HG03095 (cell line): Measurements from ENCODE around the gene MACROD2.
"Not testable (repeated sequence)": the region's sequence is repeated elsewhere in the genome, so short reads cannot be mapped to it uniquely, and the experiment has no call there.

Source experiments
- ATAC-seq: cut with Tn5 transposase; IDR thresholded peaks from one replicate; pipeline ENCODE4 v1.9.1; 2021; ENCODE audit warnings: moderate library complexity; ENCODE audit not compliant: unreplicated experiment

The MACROD2 gene

GRCh38 chr20:16001286-16001685, 2006.0 kb downstream of the MACROD2 start:
- ATAC-seq = no peak

GRCh38 chr20:16003310-16003709, 2008.0 kb downstream of the MACROD2 start:
- ATAC-seq = no peak

GRCh38 chr20:16004108-16004854, 2009.0 kb downstream of the MACROD2 start:
- ATAC-seq = no peak

GRCh38 chr20:16005021-16005914, 2010.0 kb downstream of the MACROD2 start:
- no peak for ATAC-seq

DNA sequence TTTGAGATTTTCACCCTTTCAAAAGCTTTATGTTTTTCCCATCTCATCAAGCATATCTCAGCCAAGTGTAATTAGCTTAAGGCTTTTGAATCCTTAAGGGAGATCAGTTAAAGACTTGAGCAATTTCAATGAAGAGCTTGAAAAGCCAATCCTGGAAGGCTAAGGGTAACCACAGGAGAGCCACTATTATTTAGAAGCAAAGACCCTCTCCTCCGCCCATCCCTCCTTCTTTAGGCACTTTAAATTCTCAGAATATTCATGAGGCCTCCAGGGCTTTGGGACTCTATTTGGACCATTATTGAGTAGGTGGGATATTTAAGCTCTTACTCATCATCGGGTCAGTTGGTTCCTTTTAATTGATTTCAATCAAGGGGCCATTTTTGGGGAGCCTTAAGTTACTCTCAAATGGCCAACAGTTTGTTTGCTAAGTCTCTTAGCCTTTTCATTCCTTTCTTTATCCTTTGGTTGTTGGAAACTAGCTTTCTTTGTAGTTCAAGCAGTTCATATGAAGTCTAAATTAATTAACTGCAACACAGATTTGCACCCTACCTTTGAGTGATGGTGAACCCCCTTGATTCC, 2010.7 kb downstream of the MACROD2 start:
- ATAC-seq = no peak

DNA sequence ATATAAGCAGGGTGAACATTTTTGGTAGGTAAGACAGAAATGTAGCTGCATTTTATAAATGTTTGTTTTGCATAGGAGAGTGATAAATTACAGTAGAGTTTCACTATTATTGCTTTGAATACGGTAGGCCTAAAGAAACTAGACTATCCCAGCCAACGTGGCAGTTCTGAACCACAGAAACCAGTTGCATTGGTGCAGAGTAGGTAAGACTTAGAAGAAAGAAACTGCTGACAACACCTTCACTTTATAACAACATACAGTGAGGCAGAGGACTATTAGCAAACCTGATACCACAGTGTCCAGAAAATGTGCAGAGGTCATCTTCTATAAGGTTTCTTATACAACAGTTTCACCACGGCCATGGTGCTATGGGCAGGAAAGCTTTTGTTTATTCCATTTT, 2011.8 kb downstream of the MACROD2 start:
- peak; percentile 97 for ATAC-seq

- no peak for ATAC-seq
These were observed 2012.6 kb downstream of the MACROD2 start for GRCh38 chr20:16007962-16008361.

DNA sequence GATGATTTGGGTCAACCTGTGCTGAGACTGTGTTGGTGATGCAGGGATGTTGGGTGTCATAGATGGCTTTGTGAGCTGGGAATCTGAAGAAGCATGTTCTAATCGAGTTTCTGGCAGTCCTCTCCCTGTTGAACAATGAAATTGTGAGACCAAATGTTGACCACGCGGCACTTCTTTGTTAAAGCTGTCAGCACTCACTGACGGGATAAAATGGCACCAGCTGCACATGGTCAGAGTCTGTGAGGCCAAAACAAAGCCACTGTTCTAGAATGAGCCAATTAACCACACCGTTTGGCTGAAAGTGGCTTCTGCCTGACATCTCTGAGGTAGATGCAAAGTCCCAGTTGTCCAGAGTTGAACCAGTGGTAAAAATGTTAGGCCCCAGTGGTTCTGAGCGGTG, 2015.7 kb downstream of the MACROD2 start:
- ATAC-seq = no peak

GRCh38 chr20:16011519-16011918, 2016.2 kb downstream of the MACROD2 start:
- no peak for ATAC-seq

DNA sequence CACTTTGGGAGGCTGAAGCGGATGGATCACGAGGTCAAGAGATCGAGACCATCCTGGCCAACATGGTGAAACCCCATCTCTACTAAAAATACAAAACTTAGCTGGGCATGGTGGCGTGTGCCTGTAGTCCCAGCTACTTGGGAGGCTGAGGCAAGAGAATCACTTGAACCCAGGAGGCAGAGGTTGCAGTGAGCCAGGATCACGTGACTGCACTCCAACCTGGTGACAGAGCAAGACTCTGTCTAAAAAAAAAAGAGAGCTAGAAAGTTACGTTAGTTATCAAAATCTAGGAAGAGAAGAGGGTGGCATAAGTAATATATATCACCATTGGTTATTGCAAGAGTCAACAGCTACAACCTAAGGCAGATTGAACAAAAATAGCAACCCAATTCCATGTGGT, 2017.6 kb downstream of the MACROD2 start:
- ATAC-seq = not testable (repeated sequence)

DNA sequence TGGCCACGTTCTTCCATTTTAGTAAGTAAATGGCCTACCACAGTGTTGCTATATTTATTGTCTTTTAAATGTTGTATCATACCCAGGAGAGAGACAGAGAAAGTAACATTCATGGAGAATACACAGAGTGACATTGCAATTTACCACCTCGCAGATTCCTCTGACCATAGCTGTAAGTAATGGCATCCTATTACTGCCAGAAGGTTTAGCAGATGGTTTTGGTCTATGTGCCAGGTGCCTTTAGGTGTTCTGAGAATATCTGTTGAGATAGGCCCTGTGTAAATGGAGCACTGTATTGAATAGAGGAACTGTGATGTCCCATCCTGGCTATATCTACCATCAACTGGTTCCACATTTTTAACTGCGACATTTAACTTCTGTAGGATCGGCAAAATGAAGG, 2018.3 kb downstream of the MACROD2 start:
- ATAC-seq = no peak

- ATAC-seq = no peak
These were observed 2019.1 kb downstream of the MACROD2 start for GRCh38 chr20:16014436-16014835.

DNA sequence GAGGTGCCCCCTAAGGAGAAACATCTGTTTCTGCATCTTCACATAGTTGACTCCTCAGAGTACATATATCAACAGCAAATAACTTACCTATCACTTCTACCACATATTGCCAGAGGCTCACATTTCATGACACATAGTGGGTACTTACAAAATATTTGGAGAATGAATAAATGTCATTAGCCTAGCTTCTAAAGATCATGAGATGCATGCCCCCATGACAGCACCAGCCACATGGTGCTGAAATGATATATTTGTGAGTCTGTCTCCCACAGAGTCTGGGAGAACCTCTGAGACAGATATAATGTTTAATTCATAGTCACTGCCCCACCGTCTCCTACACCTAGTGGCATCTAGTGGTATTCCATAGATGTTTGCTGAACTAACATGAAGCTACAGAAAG, 2022.3 kb downstream of the MACROD2 start:
- no peak for ATAC-seq

DNA sequence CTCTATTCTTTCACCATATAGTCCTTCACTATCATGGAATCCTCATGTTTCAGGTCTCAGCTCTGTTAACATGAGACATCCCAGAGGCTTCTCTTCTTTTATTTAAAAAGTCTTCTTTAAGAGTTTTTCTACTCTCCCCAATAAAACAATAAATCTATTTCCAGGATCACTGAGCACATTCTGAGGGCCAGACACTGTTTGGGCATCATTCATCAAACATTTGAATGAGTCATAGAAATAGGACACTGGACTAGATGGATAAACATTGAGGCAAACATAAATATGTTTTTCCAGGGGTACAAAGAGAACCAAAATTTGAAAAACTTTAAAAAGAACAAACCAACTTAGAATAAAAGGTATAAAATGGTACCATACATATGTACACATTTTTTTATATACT, 2023.6 kb downstream of the MACROD2 start:
- ATAC-seq = no peak

GRCh38 chr20:16020971-16021370, 2025.7 kb downstream of the MACROD2 start:
- ATAC-seq = no peak

DNA sequence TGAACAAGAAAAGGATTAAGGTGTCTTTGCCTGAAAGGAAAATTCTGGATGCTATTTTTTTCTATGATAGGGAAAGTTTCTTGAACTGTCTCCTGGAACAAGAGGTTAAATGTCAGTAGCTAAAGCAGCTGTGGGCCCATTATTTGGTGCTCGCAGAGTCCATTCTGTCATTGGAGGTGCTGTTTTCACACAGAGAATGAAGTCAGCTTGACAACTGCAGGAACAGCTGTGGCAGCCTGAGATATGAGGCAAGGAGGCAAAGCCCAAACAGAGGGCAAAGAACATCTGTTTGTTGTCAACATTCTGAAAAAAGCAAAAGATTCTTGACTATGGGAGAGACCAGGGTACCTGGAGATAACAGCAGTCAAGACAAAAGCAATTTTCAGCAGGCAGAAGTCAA, 2029.8 kb downstream of the MACROD2 start:
- ATAC-seq = no peak

GRCh38 chr20:16027686-16028085, 2032.4 kb downstream of the MACROD2 start:
- ATAC-seq = no peak

DNA sequence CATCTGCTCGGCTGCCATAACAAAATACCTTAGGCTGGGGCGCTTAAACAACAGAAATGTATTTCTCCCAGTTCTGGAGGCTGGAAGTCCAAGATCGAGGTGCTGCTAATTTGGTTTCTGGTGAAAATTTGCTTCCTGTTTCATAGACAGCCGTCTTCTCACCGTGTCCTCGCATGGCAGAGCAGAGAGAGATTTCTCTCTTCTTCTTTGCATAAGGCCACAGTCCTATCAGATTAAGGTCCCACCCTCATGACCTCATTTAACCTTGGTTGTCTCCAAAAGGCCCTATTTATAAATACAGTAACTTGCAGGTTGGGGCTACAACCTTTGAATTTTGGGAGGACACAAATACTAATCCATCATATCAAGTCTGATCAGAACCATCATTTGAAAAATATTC, 2033.6 kb downstream of the MACROD2 start:
- no peak for ATAC-seq

DNA sequence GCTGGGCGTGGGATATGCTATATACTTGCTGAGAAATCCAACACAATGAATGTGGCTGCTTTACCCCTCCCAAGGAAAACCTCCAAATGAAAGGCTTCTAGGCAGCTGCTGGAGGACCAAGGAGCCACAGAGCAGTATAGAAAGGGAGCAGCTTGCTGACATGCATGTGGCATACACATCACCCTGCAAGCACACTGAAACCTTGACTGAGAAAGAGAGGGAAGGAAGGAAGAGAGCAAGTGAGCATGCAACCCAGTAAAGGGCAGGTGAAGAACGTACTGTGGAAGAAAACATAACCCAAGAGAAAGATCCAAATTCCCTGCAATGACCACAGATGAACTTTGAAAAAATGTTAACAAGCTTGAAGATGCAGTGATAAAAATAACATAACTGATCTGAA, 2034.9 kb downstream of the MACROD2 start:
- ATAC-seq = no peak

DNA sequence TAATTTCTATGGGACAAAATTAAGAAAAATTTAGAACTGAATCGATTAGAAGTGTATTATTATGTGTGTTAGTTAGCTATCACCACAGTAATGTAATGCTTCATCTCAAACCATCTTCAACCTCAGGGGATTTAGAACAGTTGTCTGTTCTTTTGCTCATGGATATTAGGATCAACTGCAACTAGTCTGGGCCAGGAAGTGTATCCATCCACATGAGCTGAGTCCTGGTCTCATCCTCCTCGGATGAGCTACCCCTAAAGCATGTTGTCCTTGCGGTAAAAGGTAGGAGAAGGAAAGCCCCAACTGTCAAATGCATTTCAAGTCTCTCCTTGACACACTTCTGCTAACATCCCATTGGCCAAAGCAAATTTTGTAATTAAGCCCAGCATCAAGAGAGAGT, 2040.3 kb downstream of the MACROD2 start:
- no peak for ATAC-seq

DNA sequence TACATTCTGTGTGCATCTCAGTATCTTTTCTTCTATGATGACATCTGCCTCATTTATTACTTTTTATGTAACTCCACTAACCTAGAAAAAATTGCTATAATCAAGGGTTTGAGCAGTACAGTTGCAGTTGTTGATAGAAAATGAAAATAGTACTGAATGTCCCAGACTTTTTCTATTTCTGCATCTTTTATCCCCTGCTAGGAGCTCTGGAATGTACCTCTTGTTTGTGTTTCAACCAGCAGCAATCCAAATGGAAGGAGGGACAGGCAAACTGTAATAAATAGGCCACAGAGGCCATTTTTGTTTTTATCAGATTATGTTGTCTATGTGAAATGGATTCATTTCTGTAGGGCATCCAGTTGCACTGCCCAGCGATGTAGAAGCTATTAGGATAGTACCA, 2041.0 kb downstream of the MACROD2 start:
- ATAC-seq = no peak

- ATAC-seq = no peak
These were observed 2045.4 kb downstream of the MACROD2 start for GRCh38 chr20:16040742-16041141.
